ENCODE measurements around the gene C19orf85.

DNA sequence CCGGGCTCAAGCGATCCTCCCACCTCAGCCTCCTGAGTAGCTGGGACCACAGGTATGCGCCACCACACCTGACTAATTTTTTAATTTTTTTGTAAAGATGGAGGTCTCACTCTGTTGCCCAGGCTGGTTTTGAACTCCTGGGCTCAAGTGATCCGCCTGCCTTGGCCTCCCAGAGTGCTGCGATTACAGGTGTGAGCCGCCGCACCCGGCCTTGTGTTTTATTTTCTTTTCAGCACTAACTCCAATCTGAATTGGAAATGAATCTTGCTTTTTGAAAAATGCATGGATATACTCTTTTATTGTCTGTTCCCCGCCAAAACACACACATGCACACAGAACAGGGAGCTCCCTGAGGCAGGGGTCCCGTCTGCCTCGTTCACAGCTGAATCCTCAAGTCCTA, 1.8 kb downstream of the C19orf85 start:
- TF ChIP-seq POLR2A (IDR thresholded peaks at IDR 0.05): no peak
- TF ChIP-seq, protein P1, sequence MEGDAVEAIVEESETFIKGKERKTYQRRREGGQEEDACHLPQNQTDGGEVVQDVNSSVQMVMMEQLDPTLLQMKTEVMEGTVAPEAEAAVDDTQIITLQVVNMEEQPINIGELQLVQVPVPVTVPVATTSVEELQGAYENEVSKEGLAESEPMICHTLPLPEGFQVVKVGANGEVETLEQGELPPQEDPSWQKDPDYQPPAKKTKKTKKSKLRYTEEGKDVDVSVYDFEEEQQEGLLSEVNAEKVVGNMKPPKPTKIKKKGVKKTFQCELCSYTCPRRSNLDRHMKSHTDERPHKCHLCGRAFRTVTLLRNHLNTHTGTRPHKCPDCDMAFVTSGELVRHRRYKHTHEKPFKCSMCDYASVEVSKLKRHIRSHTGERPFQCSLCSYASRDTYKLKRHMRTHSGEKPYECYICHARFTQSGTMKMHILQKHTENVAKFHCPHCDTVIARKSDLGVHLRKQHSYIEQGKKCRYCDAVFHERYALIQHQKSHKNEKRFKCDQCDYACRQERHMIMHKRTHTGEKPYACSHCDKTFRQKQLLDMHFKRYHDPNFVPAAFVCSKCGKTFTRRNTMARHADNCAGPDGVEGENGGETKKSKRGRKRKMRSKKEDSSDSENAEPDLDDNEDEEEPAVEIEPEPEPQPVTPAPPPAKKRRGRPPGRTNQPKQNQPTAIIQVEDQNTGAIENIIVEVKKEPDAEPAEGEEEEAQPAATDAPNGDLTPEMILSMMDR (IDR thresholded peaks at IDR 0.05): no peak

Measured in suprapubic skin (tissue), 3 donors.